H9 (cell line): ENCODE results near the gene SP100. TPM values are rescaled to one million over a fixed set of nuclear protein-coding genes. Genes with fewer than 3 reads are reported as not detected.

Experiments
- DNase-seq: peaks from one replicate; pipeline ENCODE4 v3.0.0-alpha.2; 2017
- H2AFZ ChIP-seq: one replicate; pipeline ENCODE4 v1.6.1; 2013; ENCODE audit warnings: mild to moderate bottlenecking, low read length, control low read depth, moderate library complexity
- H2AK5ac ChIP-seq: 2 replicates; pipeline ENCODE4 v1.6.1; 2013; ENCODE audit warnings: low read length, control low read depth, mixed read lengths; ENCODE audit not compliant: insufficient read length
- H2BK120ac ChIP-seq: one replicate; pipeline ENCODE4 v1.6.1; 2013; ENCODE audit warnings: low read depth, mild to moderate bottlenecking, low read length, control low read depth, inconsistent platforms; ENCODE audit not compliant: poor library complexity, severe bottlenecking
- H2BK12ac ChIP-seq: 2 replicates; pipeline ENCODE4 v1.6.1; 2013; ENCODE audit warnings: low read length, control low read depth, mixed read lengths, low read depth; ENCODE audit not compliant: insufficient read length
- H2BK15ac ChIP-seq: 2 replicates; pipeline ENCODE4 v1.6.1; 2013; ENCODE audit warnings: low read depth, low read length, control low read depth
- H2BK20ac ChIP-seq: one replicate; pipeline ENCODE4 v1.6.1; 2013; ENCODE audit warnings: low read depth, mild to moderate bottlenecking, low read length, control low read depth, inconsistent platforms; ENCODE audit not compliant: poor library complexity, severe bottlenecking
- H2BK5ac ChIP-seq: 2 replicates; pipeline ENCODE4 v1.6.1; 2013; ENCODE audit warnings: low read length, control low read depth, mixed read lengths; ENCODE audit not compliant: insufficient read length
- H3K14ac ChIP-seq: 2 replicates; pipeline ENCODE4 v1.6.1; 2013; ENCODE audit warnings: low read length, control low read depth; ENCODE audit not compliant: insufficient read depth
- H3K18ac ChIP-seq: 2 replicates; pipeline ENCODE4 v1.6.1; 2013; ENCODE audit warnings: low read depth, mild to moderate bottlenecking, mixed read lengths, low read length, control low read depth; ENCODE audit not compliant: insufficient read length
- H3K23ac ChIP-seq: 2 replicates; pipeline ENCODE4 v1.6.1; 2013; ENCODE audit warnings: low read length, control low read depth, mixed read lengths, low read depth; ENCODE audit not compliant: insufficient read length
- H3K23me2 ChIP-seq: 2 replicates; pipeline ENCODE4 v1.6.1; 2013; ENCODE audit warnings: low read depth, mild to moderate bottlenecking, mixed read lengths, low read length, control low read depth; ENCODE audit not compliant: insufficient read length, poor library complexity, severe bottlenecking
- H3K27ac ChIP-seq: 2 replicates; pipeline ENCODE4 v1.5.1; 2013; ENCODE audit warnings: low read length, control low read depth, mixed read lengths, low read depth; ENCODE audit not compliant: insufficient read length
- H3K27me3 ChIP-seq: 2 replicates; pipeline ENCODE4 v1.6.1; 2013; ENCODE audit warnings: low read length, control low read depth, inconsistent platforms; ENCODE audit not compliant: insufficient read depth
- H3K4ac ChIP-seq: 2 replicates; pipeline ENCODE4 v1.6.1; 2013; ENCODE audit warnings: low read depth, mild to moderate bottlenecking, control low read depth, inconsistent platforms, low read length, moderate library complexity
- H3K4me1 ChIP-seq: 2 replicates; pipeline ENCODE4 v1.6.1; 2013; ENCODE audit warnings: low read length, control low read depth, inconsistent platforms; ENCODE audit not compliant: insufficient read depth
- H3K4me2 ChIP-seq: 2 replicates; pipeline ENCODE4 v1.6.1; 2013; ENCODE audit warnings: low read length, control low read depth, mixed read lengths; ENCODE audit not compliant: insufficient read length, insufficient read depth
- H3K56ac ChIP-seq: 2 replicates; pipeline ENCODE4 v1.6.1; 2013; ENCODE audit warnings: low read depth, mild to moderate bottlenecking, mixed read lengths, low read length, control low read depth; ENCODE audit not compliant: insufficient read length
- H3K79me1 ChIP-seq: 2 replicates; pipeline ENCODE4 v1.6.1; 2013; ENCODE audit warnings: low read depth, mild to moderate bottlenecking, moderate library complexity, low read length, control low read depth, inconsistent platforms; ENCODE audit not compliant: insufficient read depth, poor library complexity, severe bottlenecking
- H3K79me2 ChIP-seq: 2 replicates; pipeline ENCODE4 v1.6.1; 2013; ENCODE audit warnings: low read length, control low read depth, inconsistent platforms; ENCODE audit not compliant: insufficient read depth
- H3K9ac ChIP-seq: 2 replicates; pipeline ENCODE4 v1.6.1; 2013; ENCODE audit warnings: low read length, control low read depth, mixed read lengths; ENCODE audit not compliant: insufficient read length; ENCODE audit errors: extremely low read depth
- H3K9me3 ChIP-seq: one replicate; pipeline ENCODE4 v1.6.1; 2013; ENCODE audit warnings: low read depth, low read length, inconsistent platforms; ENCODE audit not compliant: control insufficient read depth
- H3T11ph ChIP-seq: one replicate; pipeline ENCODE4 v1.6.1; 2013; ENCODE audit warnings: mild to moderate bottlenecking, low read length, control low read depth, inconsistent platforms
- H4K20me1 ChIP-seq: one replicate; pipeline ENCODE4 v1.6.1; 2013; ENCODE audit not compliant: control insufficient read depth, insufficient read length, insufficient read depth
- H4K5ac ChIP-seq: 2 replicates; pipeline ENCODE4 v1.6.1; 2013; ENCODE audit warnings: low read depth, mild to moderate bottlenecking, mixed read lengths, low read length, control low read depth; ENCODE audit not compliant: insufficient read length
- H4K8ac ChIP-seq: replicated peaks from 2 replicates; pipeline ENCODE4 v1.6.1; 2013; ENCODE audit warnings: low read length, control low read depth, mixed read lengths, low read depth; ENCODE audit not compliant: insufficient read length
- H4K91ac ChIP-seq: 2 replicates; pipeline ENCODE4 v1.6.1; 2013; ENCODE audit warnings: low read depth, mild to moderate bottlenecking, moderate library complexity, mixed read lengths, low read length, control low read depth; ENCODE audit not compliant: insufficient read length
- H3K27ac Mint-ChIP-seq, 3 experiments: 2 replicates in 2 of 3; 3 replicates in 1 of 3; pipeline ENCODE4 v1.8.0; 2020 to 2021; ENCODE audit warnings: mixed read lengths in 3 of 3, mild to moderate bottlenecking in 1 of 3, moderate library complexity in 1 of 3
- H3K27me3 Mint-ChIP-seq: 2 replicates; pipeline ENCODE4 v1.8.0; 2021; ENCODE audit warnings: low read depth, mild to moderate bottlenecking, moderate library complexity, mixed read lengths
- H3K36me3 Mint-ChIP-seq, 3 experiments: 2 replicates in 2 of 3; 3 replicates in 1 of 3; pipeline ENCODE4 v1.8.0; 2020 to 2021; ENCODE audit warnings: low read depth in 3 of 3, mixed read lengths in 3 of 3; ENCODE audit not compliant: insufficient read depth in 1 of 3
- H3K4me1 Mint-ChIP-seq, 2 experiments: 2 replicates each; pipeline ENCODE4 v1.8.0; 2020; ENCODE audit warnings: mixed read lengths in 2 of 2
- H3K4me3 Mint-ChIP-seq, 2 experiments: 2 replicates in 1 of 2; 3 replicates in 1 of 2; pipeline ENCODE4 v1.8.0; 2020 to 2021; ENCODE audit warnings: mild to moderate bottlenecking in 2 of 2, mixed read lengths in 2 of 2, moderate library complexity in 1 of 2
- H3K9me3 Mint-ChIP-seq, 2 experiments: 2 replicates in 1 of 2; 3 replicates in 1 of 2; pipeline ENCODE4 v1.8.0; 2020; ENCODE audit warnings: mild to moderate bottlenecking in 2 of 2, mixed read lengths in 2 of 2, moderate library complexity in 1 of 2
- WGBS: extraction: QIAGEN DNeasy Blood & Tissue Kit; methylation state at CpG from one replicate; pipeline ENCODE4 v1.1.7; 2013; ENCODE audit warnings: missing lambda C conversion rate, low lambda C conversion rate, mixed read lengths; ENCODE audit not compliant: insufficient read length; ENCODE audit errors: extremely low coverage; 5-methylcytosine and 5-hydroxymethylcytosine counted together
- total RNA-seq: library from RNA; stranded (reverse); gene quantifications from 2 replicates; pipeline ENCODE4 v1.2.1, GENCODE V29; 2021
- TF ChIP-seq, protein P1 (sequence below): fragments of 200-600 bp; sonication (generic); conservative IDR thresholded peaks from 3 replicates; pipeline ENCODE4 v1.8.0; 2021; ENCODE audit warnings: antibody characterized with exemption, mild to moderate bottlenecking

SP100 gene
- total RNA-seq, 1 experiment from 2014 or later = 0.28 TPM

GRCh38 chr2:230410861-230411569 is 5.0 kb upstream of the SP100 start:
- Histone ChIP-seq H3K4ac (no peak overlapping the region), H3K14ac (peak overlapping the region; percentile 56; the same call in 1 of the 2 replicates), H3K9ac (no peak overlapping the region), H4K20me1 (no peaks in the 10 kb centered on the region), H3K27me3 (peaks cover 4% of the 10 kb centered on the region; the same call in 1 of the 2 replicates), H3K9me3 (no peaks in the 10 kb centered on the region), H3K23ac (no peak overlapping the region), H4K8ac (no peak overlapping the region), H3K56ac (no peak overlapping the region), H2BK15ac (no peak overlapping the region), H2BK12ac (no peak overlapping the region), H3K18ac (no peak overlapping the region), H2BK5ac (no peak overlapping the region), H2BK20ac (no peak overlapping the region), H4K5ac (no peak overlapping the region), H3K4me2 (peak overlapping the region; percentile 41), H3K79me2 (no peaks in the 10 kb centered on the region), H3K4me1 (no peaks in the 10 kb centered on the region), H4K91ac (no peak overlapping the region), H3K23me2 (peaks cover 9% of the 10 kb centered on the region), H3T11ph (no peak overlapping the region), H2AFZ (no peak overlapping the region), H2BK120ac (no peak overlapping the region), H3K79me1 (no peaks in the 10 kb centered on the region), H3K27ac (no peak overlapping the region), H2AK5ac (no peak overlapping the region)
- Mint-ChIP-seq H3K36me3 (no peaks in the 10 kb centered on the region), H3K4me3 (peak overlapping the region; percentile 85 to 88), H3K4me1 (peaks cover 7 to 10% of the 10 kb centered on the region in 2 experiments; a peak in 3 of 4 replicates), H3K9me3 (no peaks in the 10 kb centered on the region), H3K27ac (no peak overlapping the region), H3K27me3 (peaks cover 48% of the 10 kb centered on the region)
- DNase-seq = no peak
- TF ChIP-seq, protein P1, sequence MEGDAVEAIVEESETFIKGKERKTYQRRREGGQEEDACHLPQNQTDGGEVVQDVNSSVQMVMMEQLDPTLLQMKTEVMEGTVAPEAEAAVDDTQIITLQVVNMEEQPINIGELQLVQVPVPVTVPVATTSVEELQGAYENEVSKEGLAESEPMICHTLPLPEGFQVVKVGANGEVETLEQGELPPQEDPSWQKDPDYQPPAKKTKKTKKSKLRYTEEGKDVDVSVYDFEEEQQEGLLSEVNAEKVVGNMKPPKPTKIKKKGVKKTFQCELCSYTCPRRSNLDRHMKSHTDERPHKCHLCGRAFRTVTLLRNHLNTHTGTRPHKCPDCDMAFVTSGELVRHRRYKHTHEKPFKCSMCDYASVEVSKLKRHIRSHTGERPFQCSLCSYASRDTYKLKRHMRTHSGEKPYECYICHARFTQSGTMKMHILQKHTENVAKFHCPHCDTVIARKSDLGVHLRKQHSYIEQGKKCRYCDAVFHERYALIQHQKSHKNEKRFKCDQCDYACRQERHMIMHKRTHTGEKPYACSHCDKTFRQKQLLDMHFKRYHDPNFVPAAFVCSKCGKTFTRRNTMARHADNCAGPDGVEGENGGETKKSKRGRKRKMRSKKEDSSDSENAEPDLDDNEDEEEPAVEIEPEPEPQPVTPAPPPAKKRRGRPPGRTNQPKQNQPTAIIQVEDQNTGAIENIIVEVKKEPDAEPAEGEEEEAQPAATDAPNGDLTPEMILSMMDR = no peak
- no CpG with 5 or more reads among the region's 16 CpGs for WGBS
